Esophagus squamous epithelium (tissue), 5 donors: Measurements from ENCODE around the gene FFAR3. TPM values are rescaled to one million over a fixed set of nuclear protein-coding genes. Genes with fewer than 3 reads are reported as not detected.

Experiments
- DNase-seq: peaks from one replicate; lab custom pipeline; 2025; lab: John Stamatoyannopoulos, UW
- H3K27ac ChIP-seq, 4 donors: fragments of 200-600 bp; sonication (generic); one replicate each; pipeline ENCODE4 v1.5.1; 2016 to 2019; ENCODE audit warnings: mild to moderate bottlenecking in 1 of 4
- H3K27me3 ChIP-seq, 4 donors: fragments of 200-600 bp; sonication (generic); 1 replicate in 3 of 4; 2 replicates in 1 of 4; pipeline versions ENCODE4 v1.5.1 to v1.6.0; 2017 to 2021; ENCODE audit warnings: antibody characterized with exemption in 1 of 4
- H3K36me3 ChIP-seq, 3 donors: fragments of 200-600 bp; sonication (generic); one replicate each; pipeline ENCODE4 v1.5.1; 2016 to 2019
- H3K4me1 ChIP-seq, 3 donors: fragments of 200-600 bp; sonication (generic); one replicate each; pipeline ENCODE4 v1.5.1; 2017 to 2019
- H3K4me3 ChIP-seq, 4 donors: fragments of 200-600 bp; sonication (generic); 1 replicate in 3 of 4; 2 replicates in 1 of 4; pipeline ENCODE4 v1.5.1; 2016 to 2019; ENCODE audit warnings: mild to moderate bottlenecking in 2 of 4, moderate library complexity in 1 of 4
- H3K9me3 ChIP-seq, 3 donors: fragments of 200-600 bp; sonication (generic); one replicate each; pipeline ENCODE4 v1.5.1; 2016 to 2019
- POLR2A ChIP-seq, 4 donors: fragments of 450-650 bp; IDR thresholded peaks; one replicate each; pipeline ENCODE4 v1.6.1; 2017; ENCODE audit warnings: antibody characterized with exemption in 4 of 4, mild to moderate bottlenecking in 4 of 4, moderate library complexity in 3 of 4
- WGBS, 2 donors: methylation state at CpG; one replicate each; pipeline ENCODE4 v1.1.5; 2018; 5-methylcytosine and 5-hydroxymethylcytosine counted together
- intact Hi-C: fragments of 100-400 bp; cut with DNase I; formaldehyde crosslinking; loops from one replicate; pipeline ENCODE4 v1.15.0; 2022
- total RNA-seq, 4 donors: library from RNA; depleted of rRNA; stranded (reverse); fragments of >200 nt; gene quantifications; one replicate each; pipeline ENCODE4 v1.1.0, GENCODE V29; 2016
- TF ChIP-seq, protein P1 (sequence below), 6 experiments: fragments of 450-650 bp in 4 of 6; fragments of 200-600 bp in 2 of 6; sonication (generic) in 2 of 6; IDR thresholded peaks; one replicate each; pipeline ENCODE4 v1.5.1; 2016 to 2019; ENCODE audit warnings: antibody characterized with exemption in 6 of 6, mild to moderate bottlenecking in 4 of 6, moderate library complexity in 4 of 6
- donor health status: DM: yes; HTN: yes; CAD: no.

Gene FFAR3
- total RNA-seq, 4 donors from 2014 or later: not detected

DNA sequence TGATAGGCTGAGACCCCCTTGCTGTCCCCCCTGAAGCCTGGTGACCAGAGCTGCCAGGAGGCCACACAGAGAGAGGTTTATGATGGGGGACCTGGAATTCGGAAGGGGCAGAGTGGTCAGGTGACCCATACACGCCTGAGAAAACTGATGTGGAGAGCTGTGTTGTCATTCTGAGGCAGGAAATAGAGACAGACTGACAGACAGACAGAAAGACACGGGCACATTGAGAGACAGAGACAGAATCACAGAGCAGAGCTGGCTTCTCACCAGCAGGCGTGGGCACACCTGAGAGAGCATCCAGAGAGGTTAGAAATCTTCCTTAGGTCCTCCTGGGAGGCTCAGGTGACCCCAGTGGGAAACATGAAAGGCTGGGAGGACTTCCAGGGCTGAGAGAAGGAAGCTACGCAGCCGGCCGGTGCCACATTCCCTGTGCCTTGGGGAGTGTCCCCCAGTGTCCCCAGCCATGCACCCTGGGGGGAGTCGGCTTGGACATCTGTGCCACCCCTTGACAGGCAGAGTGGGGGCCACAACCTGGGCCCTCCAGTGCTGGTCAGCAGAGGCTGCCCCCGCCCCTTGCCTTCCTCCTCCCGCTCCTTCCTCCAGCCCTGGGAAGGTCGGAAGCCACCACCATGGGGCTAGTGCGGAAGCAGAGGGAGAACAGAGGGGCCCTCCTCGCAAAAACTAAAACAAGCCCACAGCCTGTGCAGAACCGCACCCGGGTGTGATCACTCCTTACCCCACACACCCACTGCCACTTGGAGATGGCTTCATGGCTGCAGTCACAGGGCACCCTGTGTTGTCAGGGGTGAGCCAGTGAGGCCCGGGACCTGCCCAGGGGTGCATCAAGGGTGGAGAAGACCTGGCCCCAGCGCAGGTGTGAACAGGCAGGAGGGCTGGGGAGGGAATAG is 8.4 kb upstream of the FFAR3 start:
- Histone ChIP-seq H3K4me3 (no peak overlapping the region), H3K4me1 (peaks cover 0 to 11% (median 0%) of the 10 kb centered on the region in 3 donors), H3K27ac (no peak overlapping the region), H3K27me3 (peaks cover 0 to 74% (median 0%) of the 10 kb centered on the region in 4 donors), H3K9me3 (no peaks in the 10 kb centered on the region), H3K36me3 (no peaks in the 10 kb centered on the region)
- intact Hi-C loops: loop anchor here (5.0 kb wide), 1 partner anchor 147 kb away; no protein-coding TSS in a partner anchor
- no peak for DNase-seq
- WGBS, 2 donors: 57 to 75% methylated on average over 5 to 6 of the region's 17 CpGs
- no peak for TF ChIP-seq POLR2A (IDR thresholded peaks at IDR 0.05)
- TF ChIP-seq, protein P1, sequence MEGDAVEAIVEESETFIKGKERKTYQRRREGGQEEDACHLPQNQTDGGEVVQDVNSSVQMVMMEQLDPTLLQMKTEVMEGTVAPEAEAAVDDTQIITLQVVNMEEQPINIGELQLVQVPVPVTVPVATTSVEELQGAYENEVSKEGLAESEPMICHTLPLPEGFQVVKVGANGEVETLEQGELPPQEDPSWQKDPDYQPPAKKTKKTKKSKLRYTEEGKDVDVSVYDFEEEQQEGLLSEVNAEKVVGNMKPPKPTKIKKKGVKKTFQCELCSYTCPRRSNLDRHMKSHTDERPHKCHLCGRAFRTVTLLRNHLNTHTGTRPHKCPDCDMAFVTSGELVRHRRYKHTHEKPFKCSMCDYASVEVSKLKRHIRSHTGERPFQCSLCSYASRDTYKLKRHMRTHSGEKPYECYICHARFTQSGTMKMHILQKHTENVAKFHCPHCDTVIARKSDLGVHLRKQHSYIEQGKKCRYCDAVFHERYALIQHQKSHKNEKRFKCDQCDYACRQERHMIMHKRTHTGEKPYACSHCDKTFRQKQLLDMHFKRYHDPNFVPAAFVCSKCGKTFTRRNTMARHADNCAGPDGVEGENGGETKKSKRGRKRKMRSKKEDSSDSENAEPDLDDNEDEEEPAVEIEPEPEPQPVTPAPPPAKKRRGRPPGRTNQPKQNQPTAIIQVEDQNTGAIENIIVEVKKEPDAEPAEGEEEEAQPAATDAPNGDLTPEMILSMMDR (IDR thresholded peaks at IDR 0.05): no peak

DNA sequence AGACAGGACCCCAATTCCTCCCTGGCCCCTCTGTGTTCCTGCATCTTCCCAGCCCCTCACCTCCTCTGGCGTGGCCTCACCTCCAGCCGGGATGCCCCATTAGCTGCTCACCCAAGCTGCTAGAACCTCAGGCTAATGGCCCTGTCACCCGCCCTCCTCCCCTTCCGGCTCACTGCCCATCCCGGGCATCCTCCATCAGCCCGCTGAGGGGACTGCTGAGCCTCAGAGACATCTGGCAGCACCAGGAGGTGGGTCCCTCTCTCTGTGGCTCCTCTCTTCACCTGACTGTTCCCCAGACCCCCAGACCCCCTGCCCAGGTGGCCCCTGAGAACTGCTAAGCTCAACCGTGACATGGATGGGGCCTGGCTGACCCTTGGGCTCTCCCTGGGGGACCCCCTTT is 7.7 kb upstream of the FFAR3 start:
- Histone ChIP-seq H3K4me3 (no peak overlapping the region), H3K36me3 (no peaks in the 10 kb centered on the region), H3K4me1 (peaks cover 0 to 11% (median 0%) of the 10 kb centered on the region in 3 donors), H3K9me3 (no peaks in the 10 kb centered on the region), H3K27me3 (peaks cover 0 to 79% (median 0%) of the 10 kb centered on the region in 4 donors), H3K27ac (no peak overlapping the region)
- TF ChIP-seq POLR2A (IDR thresholded peaks at IDR 0.05): no peak
- TF ChIP-seq, protein P1 (IDR thresholded peaks at IDR 0.05): no peak
- intact Hi-C loops: loop anchor here (5.0 kb wide), 1 partner anchor 147 kb away; no protein-coding TSS in a partner anchor
- no peak for DNase-seq
- 78 to 83% methylated on average over 3 of the region's 7 CpGs for WGBS, 2 donors

DNA sequence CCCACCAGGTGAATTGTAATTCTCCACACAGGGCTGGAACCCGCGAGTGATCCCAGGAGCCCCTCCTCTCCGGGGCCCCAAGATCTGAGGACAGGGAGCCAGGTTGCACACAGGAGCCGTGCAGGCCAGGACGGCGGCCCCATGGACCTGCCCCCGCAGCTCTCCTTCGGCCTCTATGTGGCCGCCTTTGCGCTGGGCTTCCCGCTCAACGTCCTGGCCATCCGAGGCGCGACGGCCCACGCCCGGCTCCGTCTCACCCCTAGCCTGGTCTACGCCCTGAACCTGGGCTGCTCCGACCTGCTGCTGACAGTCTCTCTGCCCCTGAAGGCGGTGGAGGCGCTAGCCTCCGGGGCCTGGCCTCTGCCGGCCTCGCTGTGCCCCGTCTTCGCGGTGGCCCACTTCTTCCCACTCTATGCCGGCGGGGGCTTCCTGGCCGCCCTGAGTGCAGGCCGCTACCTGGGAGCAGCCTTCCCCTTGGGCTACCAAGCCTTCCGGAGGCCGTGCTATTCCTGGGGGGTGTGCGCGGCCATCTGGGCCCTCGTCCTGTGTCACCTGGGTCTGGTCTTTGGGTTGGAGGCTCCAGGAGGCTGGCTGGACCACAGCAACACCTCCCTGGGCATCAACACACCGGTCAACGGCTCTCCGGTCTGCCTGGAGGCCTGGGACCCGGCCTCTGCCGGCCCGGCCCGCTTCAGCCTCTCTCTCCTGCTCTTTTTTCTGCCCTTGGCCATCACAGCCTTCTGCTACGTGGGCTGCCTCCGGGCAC is 6.7 kb upstream of the FFAR3 start:
- Histone ChIP-seq H3K36me3 (no peaks in the 10 kb centered on the region), H3K4me3 (no peak overlapping the region), H3K4me1 (peaks cover 0 to 11% (median 0%) of the 10 kb centered on the region in 3 donors), H3K27me3 (peaks cover 0 to 71% (median 0%) of the 10 kb centered on the region in 4 donors), H3K27ac (no peak overlapping the region), H3K9me3 (no peaks in the 10 kb centered on the region)
- DNase-seq: no peak
- intact Hi-C loops: loop anchor here (5.0 kb wide), 1 partner anchor 146 kb away; no protein-coding TSS in a partner anchor
- WGBS, 2 donors: 83 to 88% methylated on average over 7 to 17 of the region's 47 CpGs
- TF ChIP-seq, protein P1 (IDR thresholded peaks at IDR 0.05): no peak
- TF ChIP-seq POLR2A (IDR thresholded peaks at IDR 0.05): no peak

DNA sequence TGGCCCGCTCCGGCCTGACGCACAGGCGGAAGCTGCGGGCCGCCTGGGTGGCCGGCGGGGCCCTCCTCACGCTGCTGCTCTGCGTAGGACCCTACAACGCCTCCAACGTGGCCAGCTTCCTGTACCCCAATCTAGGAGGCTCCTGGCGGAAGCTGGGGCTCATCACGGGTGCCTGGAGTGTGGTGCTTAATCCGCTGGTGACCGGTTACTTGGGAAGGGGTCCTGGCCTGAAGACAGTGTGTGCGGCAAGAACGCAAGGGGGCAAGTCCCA is 6.1 kb upstream of the FFAR3 start:
- Histone ChIP-seq H3K4me1 (peaks cover 0 to 6% (median 0%) of the 10 kb centered on the region in 3 donors), H3K27me3 (peaks cover 0 to 74% (median 0%) of the 10 kb centered on the region in 4 donors), H3K27ac (no peak overlapping the region), H3K4me3 (no peak overlapping the region), H3K36me3 (no peaks in the 10 kb centered on the region), H3K9me3 (no peaks in the 10 kb centered on the region)
- 87 to 90% methylated on average over 2 to 3 of the region's 18 CpGs for WGBS, 2 donors
- no peak for TF ChIP-seq POLR2A (IDR thresholded peaks at IDR 0.05)
- TF ChIP-seq, protein P1 (IDR thresholded peaks at IDR 0.05): no peak
- no peak for DNase-seq
- intact Hi-C loops: loop anchor here (5.0 kb wide), 1 partner anchor 145 kb away; no protein-coding TSS in a partner anchor
